Activated naive CD4-positive, alpha-beta T cell treated with anti-CD3 and anti-CD28 coated beads, Interleukin-2, amount 50 U/mL, for 24 hours (primary cell): ENCODE data around the gene SART1.

ENCODE experiments used
- H3K27ac Mint-ChIP-seq: one replicate; pipeline ENCODE4 v1.8.0; 2021; ENCODE audit warnings: mild to moderate bottlenecking, mixed read lengths
- H3K27me3 Mint-ChIP-seq: one replicate; pipeline ENCODE4 v1.8.0; 2021; ENCODE audit warnings: mixed read lengths
- H3K36me3 Mint-ChIP-seq: one replicate; pipeline ENCODE4 v1.8.0; 2021; ENCODE audit warnings: mixed read lengths
- H3K4me1 Mint-ChIP-seq: one replicate; pipeline ENCODE4 v1.8.0; 2021; ENCODE audit warnings: mixed read lengths
- H3K4me3 Mint-ChIP-seq: one replicate; pipeline ENCODE4 v1.8.0; 2021; ENCODE audit warnings: mild to moderate bottlenecking, mixed read lengths
- H3K9me3 Mint-ChIP-seq: one replicate; pipeline ENCODE4 v1.8.0; 2021; ENCODE audit warnings: mixed read lengths

SART1 gene

GRCh38 chr11:65921876-65922275 is 39.7 kb upstream of the SART1 start:
- H3K27me3 Mint-ChIP-seq, result no peaks in the 10 kb centered on the region

GRCh38 chr11:65922565-65922964 is 39.0 kb upstream of the SART1 start:
- H3K4me1 Mint-ChIP-seq, result peaks cover 36% of the 10 kb centered on the region
- H3K27me3 Mint-ChIP-seq, result no peaks in the 10 kb centered on the region
- peak overlapping the region; percentile 15 for H3K4me3 Mint-ChIP-seq
- H3K9me3 Mint-ChIP-seq, result no peaks in the 10 kb centered on the region
- peak overlapping the region; percentile 63 for H3K27ac Mint-ChIP-seq
- H3K36me3 Mint-ChIP-seq, result peaks cover 6% of the 10 kb centered on the region

More at GRCh38 chr11:65921876-65922275, 39.7 kb upstream of the SART1 start:
- Mint-ChIP-seq H3K4me1 (peaks cover 34% of the 10 kb centered on the region), H3K9me3 (no peaks in the 10 kb centered on the region), H3K36me3 (peaks cover 6% of the 10 kb centered on the region), H3K27ac (no peak overlapping the region), H3K4me3 (no peak overlapping the region)

- Mint-ChIP-seq H3K27ac (no peak overlapping the region), H3K27me3 (no peaks in the 10 kb centered on the region), H3K9me3 (no peaks in the 10 kb centered on the region), H3K4me3 (no peak overlapping the region), H3K36me3 (peaks cover 6% of the 10 kb centered on the region), H3K4me1 (peaks cover 45% of the 10 kb centered on the region)
Observed at GRCh38 chr11:65925397-65925796, 36.1 kb upstream of the SART1 start.

- no peaks in the 10 kb centered on the region for H3K9me3 Mint-ChIP-seq
- H3K4me1 Mint-ChIP-seq, result peaks cover 40% of the 10 kb centered on the region
- no peaks in the 10 kb centered on the region for H3K27me3 Mint-ChIP-seq
- H3K27ac Mint-ChIP-seq, result peak overlapping the region; percentile 93
- peaks cover 2% of the 10 kb centered on the region for H3K36me3 Mint-ChIP-seq
- H3K4me3 Mint-ChIP-seq, result peak overlapping the region; percentile 76
Observed at GRCh38 chr11:65927904-65928397, 33.6 kb upstream of the SART1 start.

- Mint-ChIP-seq H3K27me3 (no peaks in the 10 kb centered on the region), H3K36me3 (no peaks in the 10 kb centered on the region), H3K4me1 (peaks cover 36% of the 10 kb centered on the region), H3K4me3 (peak overlapping the region; percentile 76), H3K27ac (peak overlapping the region; percentile 93), H3K9me3 (no peaks in the 10 kb centered on the region)
Observed at GRCh38 chr11:65928667-65929066, 32.9 kb upstream of the SART1 start.

GRCh38 chr11:65931773-65932557 is 29.6 kb upstream of the SART1 start:
- H3K27me3 Mint-ChIP-seq, result no peaks in the 10 kb centered on the region
- H3K4me3 Mint-ChIP-seq, result no peak overlapping the region
- H3K4me1 Mint-ChIP-seq, result peaks cover 34% of the 10 kb centered on the region
- H3K9me3 Mint-ChIP-seq, result no peaks in the 10 kb centered on the region
- H3K27ac Mint-ChIP-seq, result no peak overlapping the region
- no peaks in the 10 kb centered on the region for H3K36me3 Mint-ChIP-seq

- Mint-ChIP-seq H3K27me3 (no peaks in the 10 kb centered on the region), H3K27ac (no peak overlapping the region), H3K4me1 (peaks cover 28% of the 10 kb centered on the region), H3K9me3 (no peaks in the 10 kb centered on the region), H3K4me3 (no peak overlapping the region), H3K36me3 (no peaks in the 10 kb centered on the region)
Observed at GRCh38 chr11:65932558-65932919, 29.0 kb upstream of the SART1 start.

GRCh38 chr11:65934014-65934413 is 27.5 kb upstream of the SART1 start:
- no peak overlapping the region for H3K27ac Mint-ChIP-seq
- no peaks in the 10 kb centered on the region for H3K36me3 Mint-ChIP-seq
- H3K4me3 Mint-ChIP-seq, result no peak overlapping the region
- no peaks in the 10 kb centered on the region for H3K27me3 Mint-ChIP-seq
- no peaks in the 10 kb centered on the region for H3K9me3 Mint-ChIP-seq
- peaks cover 13% of the 10 kb centered on the region for H3K4me1 Mint-ChIP-seq

- Mint-ChIP-seq H3K9me3 (no peaks in the 10 kb centered on the region), H3K27ac (no peak overlapping the region), H3K36me3 (no peaks in the 10 kb centered on the region), H3K27me3 (no peaks in the 10 kb centered on the region), H3K4me1 (no peaks in the 10 kb centered on the region), H3K4me3 (no peak overlapping the region)
Observed at GRCh38 chr11:65937766-65938165, 23.8 kb upstream of the SART1 start.

- H3K27ac Mint-ChIP-seq, result no peak overlapping the region
- H3K9me3 Mint-ChIP-seq, result no peaks in the 10 kb centered on the region
- no peaks in the 10 kb centered on the region for H3K27me3 Mint-ChIP-seq
Observed at GRCh38 chr11:65941720-65942310, 19.7 kb upstream of the SART1 start.

GRCh38 chr11:65942531-65942930 is 19.0 kb upstream of the SART1 start:
- Mint-ChIP-seq H3K36me3 (no peaks in the 10 kb centered on the region), H3K9me3 (no peaks in the 10 kb centered on the region), H3K4me1 (no peaks in the 10 kb centered on the region), H3K4me3 (no peak overlapping the region), H3K27ac (no peak overlapping the region), H3K27me3 (no peaks in the 10 kb centered on the region)

More at GRCh38 chr11:65941720-65942310, 19.7 kb upstream of the SART1 start:
- Mint-ChIP-seq H3K36me3 (no peaks in the 10 kb centered on the region), H3K4me1 (no peaks in the 10 kb centered on the region), H3K4me3 (no peak overlapping the region)

- H3K4me3 Mint-ChIP-seq, result no peak overlapping the region
Observed at GRCh38 chr11:65944191-65944590, 17.3 kb upstream of the SART1 start.

GRCh38 chr11:65944767-65945166 is 16.8 kb upstream of the SART1 start:
- Mint-ChIP-seq H3K4me3 (no peak overlapping the region), H3K27ac (no peak overlapping the region), H3K4me1 (no peaks in the 10 kb centered on the region), H3K27me3 (no peaks in the 10 kb centered on the region), H3K9me3 (no peaks in the 10 kb centered on the region), H3K36me3 (no peaks in the 10 kb centered on the region)

More at GRCh38 chr11:65944191-65944590, 17.3 kb upstream of the SART1 start:
- no peaks in the 10 kb centered on the region for H3K36me3 Mint-ChIP-seq
- no peaks in the 10 kb centered on the region for H3K27me3 Mint-ChIP-seq
- no peaks in the 10 kb centered on the region for H3K4me1 Mint-ChIP-seq
- no peaks in the 10 kb centered on the region for H3K9me3 Mint-ChIP-seq
- no peak overlapping the region for H3K27ac Mint-ChIP-seq

- Mint-ChIP-seq H3K36me3 (no peaks in the 10 kb centered on the region), H3K27me3 (no peaks in the 10 kb centered on the region), H3K4me1 (no peaks in the 10 kb centered on the region), H3K4me3 (no peak within 1 kb of the TSS), H3K27ac (no peak within 1 kb of the TSS), H3K9me3 (no peaks in the 10 kb centered on the region)
Observed at GRCh38 chr11:65945430-65945911, 16.1 kb upstream of the SART1 start, which contains the start of gene TSGA10IP. Gene TSGA10IP (plus strand): TSS chr11:65945480. CDS start chr11:65945676, 196 bp downstream.

GRCh38 chr11:65945941-65946558 is 15.5 kb upstream of the SART1 start:
- no peaks in the 10 kb centered on the region for H3K4me1 Mint-ChIP-seq

GRCh38 chr11:65946655-65947054 is 14.9 kb upstream of the SART1 start:
- H3K9me3 Mint-ChIP-seq, result no peaks in the 10 kb centered on the region
- H3K27me3 Mint-ChIP-seq, result no peaks in the 10 kb centered on the region
- H3K27ac Mint-ChIP-seq, result no peak overlapping the region
- no peaks in the 10 kb centered on the region for H3K4me1 Mint-ChIP-seq
- no peak overlapping the region for H3K4me3 Mint-ChIP-seq
- no peaks in the 10 kb centered on the region for H3K36me3 Mint-ChIP-seq

More at GRCh38 chr11:65945941-65946558, 15.5 kb upstream of the SART1 start:
- Mint-ChIP-seq H3K27me3 (no peaks in the 10 kb centered on the region), H3K36me3 (no peaks in the 10 kb centered on the region), H3K9me3 (no peaks in the 10 kb centered on the region), H3K4me3 (no peak overlapping the region), H3K27ac (no peak overlapping the region)
